ENCODE data around the gene CHMP1A. TPM values are rescaled to one million over a fixed set of nuclear protein-coding genes. Genes with fewer than 3 reads are reported as not detected.

CHMP1A gene
- total RNA-seq, 1 experiment from 2014 or later = 158 TPM

GRCh38 chr16:89688395-89688794, 30.9 kb upstream of the CHMP1A start:
- H3K4me2 ChIP-seq (ENCODE audit: low read length) = no peak overlapping the region
- intact Hi-C loops (cut with micrococcal nuclease) = no loop called here
- no peak overlapping the region for H2AFZ ChIP-seq (ENCODE audit: low read depth, low read length, poor library complexity, severe bottlenecking)
- DNase-seq (ENCODE audit: low read depth, low spot score) (no peak), ATAC-seq (no peak)
- RAD21 ChIA-PET (ENCODE audit: low non-redundant PET in 1 of 2, low total read pairs in 2 of 2, uncharacterized antibody in 2 of 2, unreplicated experiment in 2 of 2) = no interaction called here
- POLR2A ChIA-PET = no interaction called here
- BruUV-seq (replicated peaks) = no TSS peak
- peaks cover 30% of the 10 kb centered on the region for H3K79me2 ChIP-seq (ENCODE audit: insufficient read depth, low read length)
- H3K27ac ChIP-seq (ENCODE audit: low read depth, low read length) = no peak overlapping the region
- H3K9me2 ChIP-seq (ENCODE audit: insufficient read depth) = no peaks in the 10 kb centered on the region
- no peak for TF ChIP-seq FOSL1 (IDR thresholded peaks at IDR 0.05; ENCODE audit: low read depth)
- TF ChIP-seq POLR2A (IDR thresholded peaks at IDR 0.05; ENCODE audit: borderline replicate concordance, extremely low read depth, insufficient read depth, insufficient read length) = no peak
- no peak for TF ChIP-seq SRF (IDR thresholded peaks at IDR 0.05; ENCODE audit: low read depth)
- TF ChIP-seq MAX (IDR thresholded peaks at IDR 0.05) = no peak
- no peak for TF ChIP-seq EZH2phosphoT487 (IDR thresholded peaks at IDR 0.05; ENCODE audit: borderline replicate concordance)
- TF ChIP-seq CEBPB (IDR thresholded peaks at IDR 0.05; ENCODE audit: low read depth) = no peak
- TF ChIP-seq, protein P1, sequence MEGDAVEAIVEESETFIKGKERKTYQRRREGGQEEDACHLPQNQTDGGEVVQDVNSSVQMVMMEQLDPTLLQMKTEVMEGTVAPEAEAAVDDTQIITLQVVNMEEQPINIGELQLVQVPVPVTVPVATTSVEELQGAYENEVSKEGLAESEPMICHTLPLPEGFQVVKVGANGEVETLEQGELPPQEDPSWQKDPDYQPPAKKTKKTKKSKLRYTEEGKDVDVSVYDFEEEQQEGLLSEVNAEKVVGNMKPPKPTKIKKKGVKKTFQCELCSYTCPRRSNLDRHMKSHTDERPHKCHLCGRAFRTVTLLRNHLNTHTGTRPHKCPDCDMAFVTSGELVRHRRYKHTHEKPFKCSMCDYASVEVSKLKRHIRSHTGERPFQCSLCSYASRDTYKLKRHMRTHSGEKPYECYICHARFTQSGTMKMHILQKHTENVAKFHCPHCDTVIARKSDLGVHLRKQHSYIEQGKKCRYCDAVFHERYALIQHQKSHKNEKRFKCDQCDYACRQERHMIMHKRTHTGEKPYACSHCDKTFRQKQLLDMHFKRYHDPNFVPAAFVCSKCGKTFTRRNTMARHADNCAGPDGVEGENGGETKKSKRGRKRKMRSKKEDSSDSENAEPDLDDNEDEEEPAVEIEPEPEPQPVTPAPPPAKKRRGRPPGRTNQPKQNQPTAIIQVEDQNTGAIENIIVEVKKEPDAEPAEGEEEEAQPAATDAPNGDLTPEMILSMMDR (IDR thresholded peaks at IDR 0.05 in 2 of 3, conservative IDR thresholded peaks at IDR 0.05 in 1 of 3; ENCODE audit: borderline replicate concordance in 1 of 3, insufficient read depth in 1 of 3, low read depth in 2 of 3, low read length in 2 of 3) = no peak
- no peak for TF ChIP-seq ATF3 (IDR thresholded peaks at IDR 0.05)
- TF ChIP-seq CBX3 (IDR thresholded peaks at IDR 0.05; ENCODE audit: low read depth) = no peak
- no peak for TF ChIP-seq EZH2 (IDR thresholded peaks at IDR 0.05)
- no peak for TF ChIP-seq ZFX (IDR thresholded peaks at IDR 0.05)
- no peak for TF ChIP-seq ZNF274 (IDR thresholded peaks at IDR 0.05; ENCODE audit: low read depth, low read length)
- no peak for TF ChIP-seq JUND (IDR thresholded peaks at IDR 0.05)
- TF ChIP-seq EGR1 (IDR thresholded peaks at IDR 0.05; ENCODE audit: low read depth) = no peak
- TF ChIP-seq SP1 (IDR thresholded peaks at IDR 0.05; ENCODE audit: low read depth) = no peak
- TF ChIP-seq, protein P2, sequence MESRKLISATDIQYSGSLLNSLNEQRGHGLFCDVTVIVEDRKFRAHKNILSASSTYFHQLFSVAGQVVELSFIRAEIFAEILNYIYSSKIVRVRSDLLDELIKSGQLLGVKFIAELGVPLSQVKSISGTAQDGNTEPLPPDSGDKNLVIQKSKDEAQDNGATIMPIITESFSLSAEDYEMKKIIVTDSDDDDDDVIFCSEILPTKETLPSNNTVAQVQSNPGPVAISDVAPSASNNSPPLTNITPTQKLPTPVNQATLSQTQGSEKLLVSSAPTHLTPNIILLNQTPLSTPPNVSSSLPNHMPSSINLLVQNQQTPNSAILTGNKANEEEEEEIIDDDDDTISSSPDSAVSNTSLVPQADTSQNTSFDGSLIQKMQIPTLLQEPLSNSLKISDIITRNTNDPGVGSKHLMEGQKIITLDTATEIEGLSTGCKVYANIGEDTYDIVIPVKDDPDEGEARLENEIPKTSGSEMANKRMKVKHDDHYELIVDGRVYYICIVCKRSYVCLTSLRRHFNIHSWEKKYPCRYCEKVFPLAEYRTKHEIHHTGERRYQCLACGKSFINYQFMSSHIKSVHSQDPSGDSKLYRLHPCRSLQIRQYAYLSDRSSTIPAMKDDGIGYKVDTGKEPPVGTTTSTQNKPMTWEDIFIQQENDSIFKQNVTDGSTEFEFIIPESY (IDR thresholded peaks at IDR 0.05; ENCODE audit: extremely low read depth, insufficient replicate concordance, low read length) = no peak
- H3K4me1 ChIP-seq (ENCODE audit: control insufficient read depth in 1 of 2, insufficient read depth in 2 of 2, low read length in 2 of 2) = peaks cover 9 to 20% of the 10 kb centered on the region in 2 experiments
- H3K4me3 ChIP-seq (replicated peaks in 1 of 2; ENCODE audit: low read depth in 1 of 2, low read length in 2 of 2) = no peak overlapping the region
- no peak overlapping the region for H3K9ac ChIP-seq (ENCODE audit: low read length)
- H3K27me3 ChIP-seq (ENCODE audit: insufficient read depth, low read length) = no peaks in the 10 kb centered on the region
- H4K20me1 ChIP-seq (ENCODE audit: insufficient read depth) = no peaks in the 10 kb centered on the region
- peaks cover 6% of the 10 kb centered on the region in 2 experiments; a peak in 2 of 4 replicates for H3K9me3 ChIP-seq (ENCODE audit: control insufficient read depth in 1 of 2, insufficient read depth in 1 of 2, low read depth in 1 of 2, low read length in 2 of 2)
- CTCF ChIA-PET = no interaction called here
- H3K36me3 ChIP-seq (ENCODE audit: control insufficient read depth in 1 of 2, insufficient read depth in 2 of 2, low read length in 2 of 2) = peaks cover 22 to 61% of the 10 kb centered on the region in 2 experiments; a peak in 3 of 4 replicates

Data from HCT116 (cell line).